Naive thymus-derived CD4-positive, alpha-beta T cell (primary cell): ENCODE measurements around the gene TSEN54. TPM values are rescaled to one million over a fixed set of nuclear protein-coding genes. Genes with fewer than 3 reads are reported as not detected.

Experiments used
- ATAC-seq: fragments of 150-1000 bp; cut with Tn5 transposase; 2 replicates; pipeline ENCODE4 v1.10.0; 2021; ENCODE audit warnings: mild to moderate bottlenecking, moderate library complexity
- CTCF ChIA-PET: fragments of 350-600 bp; sonication (Branson Sonifier 250); formaldehyde crosslinking; loops from one replicate; lab custom pipeline; 2021; ENCODE audit warnings: antibody characterized with exemption; lab: Charles Lee
- POLR2A ChIA-PET: fragments of 350-600 bp; sonication (Branson Sonifier 250); formaldehyde crosslinking; loops from one replicate; lab custom pipeline; 2021; ENCODE audit warnings: antibody characterized with exemption, inconsistent platforms; lab: Charles Lee
- DNase-seq, 9 donors: peaks; one replicate each; pipeline versions ENCODE4 v3.0.0 to v3.0.0-alpha.2; 2020 to 2022; ENCODE audit warnings: mixed read lengths in 1 of 9
- H3K27ac ChIP-seq: one replicate; pipeline ENCODE4 v1.7.0; 2013; ENCODE audit warnings: mild to moderate bottlenecking, low read depth, low read length, moderate library complexity
- H3K27me3 ChIP-seq, 2 donors: one replicate each; pipeline ENCODE4 v1.7.0; 2013; ENCODE audit warnings: low read length in 2 of 2, mild to moderate bottlenecking in 2 of 2, moderate library complexity in 2 of 2; ENCODE audit not compliant: control insufficient read depth in 2 of 2, insufficient read depth in 2 of 2
- H3K36me3 ChIP-seq, 3 experiments: 1 replicate in 2 of 3; 2 replicates in 1 of 3; pipeline ENCODE4 v1.7.0; 2013; ENCODE audit warnings: low read length in 3 of 3, mild to moderate bottlenecking in 3 of 3, moderate library complexity in 1 of 3; ENCODE audit not compliant: insufficient read depth in 3 of 3, control insufficient read depth in 2 of 3
- H3K4me1 ChIP-seq, 2 donors: one replicate each; pipeline ENCODE4 v1.7.0; 2013; ENCODE audit warnings: low read length in 2 of 2, mild to moderate bottlenecking in 2 of 2, moderate library complexity in 1 of 2; ENCODE audit not compliant: control insufficient read depth in 2 of 2, insufficient read depth in 2 of 2
- H3K4me3 ChIP-seq: 2 replicates; pipeline ENCODE4 v1.7.0; 2013; ENCODE audit warnings: mild to moderate bottlenecking, low read length
- H3K9me3 ChIP-seq, 3 experiments: 1 replicate in 2 of 3; 2 replicates in 1 of 3; pipeline ENCODE4 v1.7.0; 2013; ENCODE audit warnings: low read length in 3 of 3; ENCODE audit not compliant: control insufficient read depth in 2 of 3
- H3K27ac Mint-ChIP-seq, 9 donors: one replicate each; pipeline ENCODE4 v1.8.0; 2020 to 2022; ENCODE audit warnings: mixed read lengths in 9 of 9, mild to moderate bottlenecking in 8 of 9, moderate library complexity in 5 of 9, inconsistent platforms in 2 of 9
- H3K27me3 Mint-ChIP-seq, 5 donors: one replicate each; pipeline ENCODE4 v1.8.0; 2021 to 2022; ENCODE audit warnings: mixed read lengths in 5 of 5, mild to moderate bottlenecking in 1 of 5
- H3K36me3 Mint-ChIP-seq, 5 donors: one replicate each; pipeline ENCODE4 v1.8.0; 2020 to 2022; ENCODE audit warnings: mixed read lengths in 5 of 5, mild to moderate bottlenecking in 3 of 5, inconsistent platforms in 1 of 5
- H3K4me1 Mint-ChIP-seq, 7 donors: one replicate each; pipeline ENCODE4 v1.8.0; 2020 to 2022; ENCODE audit warnings: mixed read lengths in 7 of 7, mild to moderate bottlenecking in 3 of 7, inconsistent platforms in 1 of 7
- H3K4me3 Mint-ChIP-seq, 10 donors: one replicate each; pipeline ENCODE4 v1.8.0; 2020 to 2022; ENCODE audit warnings: mild to moderate bottlenecking in 10 of 10, mixed read lengths in 10 of 10, moderate library complexity in 6 of 10, inconsistent platforms in 2 of 10
- H3K9me3 Mint-ChIP-seq, 11 donors: one replicate each; pipeline ENCODE4 v1.8.0; 2020 to 2022; ENCODE audit warnings: mixed read lengths in 11 of 11, mild to moderate bottlenecking in 4 of 11, inconsistent platforms in 1 of 11, moderate library complexity in 1 of 11
- intact Hi-C, 2 donors: fragments of 100-400 bp; cut with micrococcal nuclease; formaldehyde crosslinking; loops; one replicate each; pipeline ENCODE4 v1.15.1; 2023
- polyA plus RNA-seq, 2 donors: library from polyadenylated mRNA; unstranded; fragments of 300-500 nt; fragmentation: Illumina TruSeq; gene quantifications; one replicate each; pipeline ENCODE4 v1.2.3, GENCODE V29; 2021
- total RNA-seq, 6 experiments: library from RNA in 5 of 6; stranded (reverse) in 5 of 6; gene quantifications; 1 replicate in 5 of 6; 2 replicates in 1 of 6; pipeline ENCODE4 v1.2.3 and lab custom pipeline; 2021 to 2026

The TSEN54 gene
- total and polyA plus RNA-seq, 7 experiments from 2014 or later = 36.2 to 85.0 (median 56.7) TPM

DNA sequence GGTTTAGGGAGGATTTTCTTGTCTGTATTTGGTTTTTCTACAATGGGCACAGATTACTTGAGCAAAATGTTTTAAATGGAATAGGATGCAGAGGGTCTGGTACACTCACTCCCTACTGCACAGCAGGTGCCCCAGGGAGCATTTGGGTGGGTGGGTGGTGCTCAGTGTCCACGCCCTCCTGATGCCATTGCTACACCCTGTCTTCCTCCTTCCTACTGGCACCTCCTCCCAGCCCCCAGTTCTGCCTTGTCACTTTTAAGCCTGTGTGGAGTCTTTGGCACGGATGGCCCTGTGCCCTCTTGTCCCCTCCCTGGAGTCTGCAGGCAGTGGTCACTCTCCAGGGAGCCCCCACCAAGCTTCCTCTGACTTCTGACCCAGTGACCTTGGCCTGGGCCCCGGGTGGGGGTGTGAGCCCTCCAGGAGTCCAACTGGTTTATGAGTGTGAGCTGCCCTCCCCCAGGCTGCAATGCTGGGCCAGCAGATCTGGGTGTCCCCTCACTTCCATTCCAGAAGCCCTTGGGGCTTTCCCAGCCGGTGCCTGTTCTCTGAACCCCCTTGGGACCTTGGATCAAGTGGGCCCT is 24.7 kb downstream of the TSEN54 start:
- CTCF ChIA-PET = no interaction called here
- Mint-ChIP-seq H3K4me1 (peaks cover 0 to 6% (median 0%) of the 10 kb centered on the region in 7 donors), H3K27ac (no peak overlapping the region), H3K36me3 (peaks cover 0 to 18% (median 0%) of the 10 kb centered on the region in 5 donors), H3K4me3 (no peak overlapping the region), H3K27me3 (no peaks in the 10 kb centered on the region), H3K9me3 (no peaks in the 10 kb centered on the region)
- intact Hi-C loops = no loop called here
- no peaks in the 10 kb centered on the region for H3K9me3 ChIP-seq
- no peak overlapping the region for H3K27ac ChIP-seq
- peaks cover under 1 to 2% of the 10 kb centered on the region in 2 donors for H3K4me1 ChIP-seq
- no peaks in the 10 kb centered on the region for H3K27me3 ChIP-seq
- no peaks in the 10 kb centered on the region for H3K36me3 ChIP-seq
- POLR2A ChIA-PET = no interaction called here
- DNase-seq (no peak), ATAC-seq (no peak)
- H3K4me3 ChIP-seq = no peak overlapping the region

DNA sequence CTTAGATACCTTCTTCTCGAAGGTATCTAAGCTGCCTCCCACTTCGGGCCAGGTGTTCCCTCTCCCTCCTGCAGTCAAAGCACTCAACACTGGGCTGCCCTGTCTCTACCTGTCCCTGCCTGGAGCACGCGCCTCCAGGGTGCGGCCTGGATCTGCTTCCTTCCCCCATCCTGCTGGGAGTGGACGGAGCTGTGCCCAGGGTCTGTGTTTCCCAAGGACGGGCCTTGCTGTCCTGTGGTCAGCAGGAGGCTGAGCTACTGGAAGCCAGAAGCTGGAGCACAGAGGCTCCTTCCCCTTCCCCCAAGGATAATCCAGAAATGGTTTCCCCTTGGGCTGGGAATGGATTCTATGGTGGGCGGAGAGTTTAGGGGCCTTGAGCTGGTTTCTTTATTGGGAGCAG is 25.9 kb downstream of the TSEN54 start:
- H3K27me3 ChIP-seq = no peaks in the 10 kb centered on the region

DNA sequence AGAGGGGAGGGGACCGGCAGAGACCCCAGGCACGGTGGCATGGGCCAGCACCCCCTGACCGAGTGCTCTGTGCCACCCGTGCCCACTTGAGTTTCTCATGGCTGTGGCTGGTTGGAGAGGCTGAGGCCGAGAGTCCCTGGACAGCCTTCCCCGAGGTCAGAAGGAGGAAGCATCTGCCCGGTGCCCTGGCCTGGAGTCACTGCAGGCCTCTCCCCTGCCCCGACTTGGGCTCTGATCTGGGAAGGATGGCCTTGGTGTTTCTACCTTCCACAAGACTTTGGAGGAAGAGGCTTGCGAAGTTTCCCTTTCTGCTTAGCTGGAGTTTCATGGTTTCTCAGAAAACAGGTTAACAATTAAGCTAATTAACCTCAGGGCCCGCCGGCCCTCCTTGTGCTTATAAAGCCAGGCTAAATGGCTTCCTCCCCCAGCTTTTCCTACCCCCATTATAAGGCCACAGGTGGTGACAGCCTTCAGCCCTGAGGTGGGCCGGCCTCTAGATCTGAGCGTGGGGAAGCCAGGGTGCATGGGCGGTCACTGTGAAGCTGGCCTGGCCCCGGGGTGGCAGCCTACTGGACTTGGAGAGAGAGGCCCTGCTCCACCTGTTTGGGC is 26.5 kb downstream of the TSEN54 start:
- Mint-ChIP-seq H3K27ac (no peak overlapping the region), H3K27me3 (no peaks in the 10 kb centered on the region), H3K36me3 (peaks cover 0 to 26% (median 0%) of the 10 kb centered on the region in 5 donors), H3K4me3 (no peak overlapping the region), H3K4me1 (peaks cover 0 to 6% (median 0%) of the 10 kb centered on the region in 7 donors), H3K9me3 (peaks cover 0 to 1% (median 0%) of the 10 kb centered on the region in 11 donors)
- no peak overlapping the region for H3K4me3 ChIP-seq
- no peaks in the 10 kb centered on the region for H3K9me3 ChIP-seq
- no peaks in the 10 kb centered on the region for H3K4me1 ChIP-seq
- ATAC-seq (no peak), DNase-seq (no peak)
- POLR2A ChIA-PET = interaction anchor here (0.7 kb wide), 1 partner anchor 59 kb away, joined by 3 read pairs; no protein-coding TSS in a partner anchor
- intact Hi-C loops = no loop called here
- H3K27ac ChIP-seq = no peak overlapping the region
- no peaks in the 10 kb centered on the region for H3K27me3 ChIP-seq
- CTCF ChIA-PET = no interaction called here
- H3K36me3 ChIP-seq = no peaks in the 10 kb centered on the region

More for the DNA sequence above, 25.9 kb downstream of the TSEN54 start:
- DNase-seq = no peak
- no peaks in the 10 kb centered on the region for H3K36me3 ChIP-seq
- peaks cover 0 to 6% (median 0%) of the 10 kb centered on the region in 7 donors for H3K4me1 Mint-ChIP-seq
- no peak overlapping the region for H3K27ac ChIP-seq
- CTCF ChIA-PET = no interaction called here
- POLR2A ChIA-PET = interaction anchor here (0.7 kb wide), 1 partner anchor 60 kb away, joined by 3 read pairs; no protein-coding TSS in a partner anchor
- no peak for ATAC-seq
- intact Hi-C loops = no loop called here
- peaks cover 0 to 22% (median 0%) of the 10 kb centered on the region in 5 donors for H3K36me3 Mint-ChIP-seq
- no peaks in the 10 kb centered on the region for H3K4me1 ChIP-seq
- no peaks in the 10 kb centered on the region for H3K27me3 Mint-ChIP-seq
- peaks cover 0 to 1% (median 0%) of the 10 kb centered on the region in 11 donors for H3K9me3 Mint-ChIP-seq
- H3K9me3 ChIP-seq = no peaks in the 10 kb centered on the region
- no peak overlapping the region for H3K27ac Mint-ChIP-seq
- no peak overlapping the region for H3K4me3 Mint-ChIP-seq
- no peak overlapping the region for H3K4me3 ChIP-seq

DNA sequence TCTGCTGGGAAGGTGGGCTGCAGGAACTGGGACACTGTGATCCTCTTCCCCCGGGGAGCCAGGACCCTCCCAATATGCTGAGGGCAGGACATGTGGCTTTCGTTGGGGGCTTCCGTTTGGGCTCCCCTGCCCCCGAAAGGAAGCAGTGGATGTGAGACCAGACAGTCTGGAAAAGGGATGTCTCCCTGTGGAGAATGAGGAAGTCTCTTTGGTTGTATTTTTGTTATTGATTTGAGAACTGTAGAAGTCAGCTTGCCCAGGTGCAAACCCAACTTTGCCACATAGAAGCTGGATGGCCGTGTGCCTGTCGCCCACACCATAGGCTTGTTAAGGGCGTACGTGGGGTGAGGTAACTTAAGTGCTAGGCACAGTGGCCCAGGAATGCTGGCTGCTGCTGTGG is 27.9 kb downstream of the TSEN54 start:
- peaks cover 0 to 5% (median 0%) of the 10 kb centered on the region in 7 donors for H3K4me1 Mint-ChIP-seq
- H3K36me3 Mint-ChIP-seq = peaks cover 0 to 23% (median 0%) of the 10 kb centered on the region in 5 donors
- no peaks in the 10 kb centered on the region for H3K27me3 ChIP-seq
- H3K4me3 Mint-ChIP-seq = no peak overlapping the region
- no peak overlapping the region for H3K27ac Mint-ChIP-seq
- no peaks in the 10 kb centered on the region for H3K9me3 ChIP-seq
- H3K9me3 Mint-ChIP-seq = peaks cover 0 to 1% (median 0%) of the 10 kb centered on the region in 11 donors
- no peaks in the 10 kb centered on the region for H3K4me1 ChIP-seq
- no peaks in the 10 kb centered on the region for H3K36me3 ChIP-seq
- CTCF ChIA-PET = no interaction called here
- intact Hi-C loops = no loop called here
- POLR2A ChIA-PET = no interaction called here
- no peak overlapping the region for H3K27ac ChIP-seq
- H3K27me3 Mint-ChIP-seq = no peaks in the 10 kb centered on the region
- no peak for ATAC-seq
- no peak overlapping the region for H3K4me3 ChIP-seq
- DNase-seq = no peak

DNA sequence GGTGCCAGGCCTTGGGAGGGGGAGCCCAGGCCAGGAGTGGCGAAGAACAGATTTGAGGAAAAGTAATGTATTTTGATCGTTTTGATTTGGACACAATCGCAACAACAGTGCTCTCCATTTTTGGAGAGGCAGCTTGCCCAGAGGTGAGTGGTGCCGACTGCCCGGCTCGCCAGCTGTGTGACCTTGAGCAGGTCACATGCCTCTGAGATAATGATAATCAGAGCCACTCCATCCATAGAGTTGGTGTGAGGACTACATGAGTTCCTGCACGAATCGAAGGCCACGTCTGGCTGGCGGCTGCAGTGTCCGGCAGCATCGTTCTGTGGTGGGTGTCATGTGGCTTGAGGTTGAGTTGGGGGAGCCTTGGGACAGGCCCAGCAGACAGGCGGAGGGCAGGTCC is 29.9 kb downstream of the TSEN54 start:
- Mint-ChIP-seq H3K27ac (no peak overlapping the region), H3K36me3 (peaks cover 0 to 19% (median 0%) of the 10 kb centered on the region in 5 donors), H3K4me3 (no peak overlapping the region), H3K9me3 (peaks cover 0 to 1% (median 0%) of the 10 kb centered on the region in 11 donors), H3K27me3 (no peaks in the 10 kb centered on the region), H3K4me1 (peaks cover 0 to 5% (median 0%) of the 10 kb centered on the region in 7 donors)
- Histone ChIP-seq H3K4me3 (no peak overlapping the region), H3K9me3 (no peaks in the 10 kb centered on the region), H3K27me3 (no peaks in the 10 kb centered on the region), H3K27ac (no peak overlapping the region), H3K4me1 (no peaks in the 10 kb centered on the region), H3K36me3 (no peaks in the 10 kb centered on the region)
- DNase-seq (no peak), ATAC-seq (no peak)
- ChIA-PET CTCF (no interaction called here), POLR2A (no interaction called here)
- intact Hi-C loops = no loop called here

DNA sequence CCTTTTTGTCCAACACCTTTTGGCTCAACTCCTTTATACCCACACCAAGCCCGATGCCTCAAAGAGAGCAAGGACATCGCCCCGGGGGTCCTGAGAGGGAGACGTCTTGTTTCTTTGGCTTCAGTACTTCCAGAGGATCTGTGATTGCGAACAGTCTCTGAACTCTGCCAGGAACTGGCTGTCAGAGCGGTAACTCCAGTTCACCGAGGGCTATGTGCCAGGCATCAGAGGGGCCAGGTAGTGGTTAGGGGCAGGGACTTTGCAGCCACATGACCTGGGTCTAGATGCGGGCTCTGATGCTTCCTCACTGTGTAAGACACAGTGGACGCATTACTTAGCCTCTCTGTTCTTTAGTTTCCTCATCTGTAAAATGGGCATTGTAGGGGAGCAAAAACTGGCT is 30.8 kb downstream of the TSEN54 start:
- ATAC-seq (no peak), DNase-seq (no peak)
- Mint-ChIP-seq H3K4me1 (peaks cover 0 to 1% (median 0%) of the 10 kb centered on the region in 7 donors), H3K4me3 (no peak overlapping the region), H3K27me3 (no peaks in the 10 kb centered on the region), H3K36me3 (peaks cover 0 to 19% (median 0%) of the 10 kb centered on the region in 5 donors), H3K9me3 (peaks cover 0 to 1% (median 0%) of the 10 kb centered on the region in 11 donors), H3K27ac (no peak overlapping the region)
- ChIA-PET CTCF (no interaction called here), POLR2A (no interaction called here)
- Histone ChIP-seq H3K9me3 (no peaks in the 10 kb centered on the region), H3K4me1 (no peaks in the 10 kb centered on the region), H3K27ac (no peak overlapping the region), H3K36me3 (no peaks in the 10 kb centered on the region), H3K4me3 (no peak overlapping the region), H3K27me3 (no peaks in the 10 kb centered on the region)
- intact Hi-C loops = no loop called here
